Measurements from ENCODE around the gene DUXA.
"Not testable (repeated sequence)": the region's sequence is repeated elsewhere in the genome, so short reads cannot be mapped to it uniquely, and the experiment has no call there.

DUXA gene

GRCh38 chr19:57167385-57167784 lies at the start of gene DUXA:
Gene DUXA, minus strand, starts transcription at chr19:57167485. Its CDS starts 42 bp downstream, at chr19:57167443.
- DNase-seq: no peak

GRCh38 chr19:57212109-57212508 lies 44.8 kb upstream of the DUXA start:
- no peak for DNase-seq

DNA sequence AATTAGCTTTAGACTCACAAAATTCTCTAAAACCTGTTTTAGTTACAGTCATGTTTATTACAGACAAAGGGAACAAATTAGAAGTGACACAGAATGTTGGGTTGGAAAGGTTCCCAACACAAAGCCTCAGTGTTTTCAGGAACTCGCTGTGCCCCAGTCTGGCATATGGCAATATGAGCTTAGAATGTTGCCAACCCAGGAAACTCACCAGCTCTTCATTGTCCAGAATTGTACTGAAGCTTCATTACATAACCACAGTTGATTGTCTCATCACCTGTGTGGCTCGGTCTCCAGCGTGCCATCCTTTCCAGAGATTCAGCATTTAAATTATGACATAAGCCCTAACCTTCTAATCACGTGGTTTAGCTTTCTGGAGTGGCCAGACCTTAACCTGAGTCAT lies 43.1 kb upstream of the DUXA start:
- DNase-seq: no peak

GRCh38 chr19:57202160-57202559 lies 34.9 kb upstream of the DUXA start:
- DNase-seq: no peak

DNA sequence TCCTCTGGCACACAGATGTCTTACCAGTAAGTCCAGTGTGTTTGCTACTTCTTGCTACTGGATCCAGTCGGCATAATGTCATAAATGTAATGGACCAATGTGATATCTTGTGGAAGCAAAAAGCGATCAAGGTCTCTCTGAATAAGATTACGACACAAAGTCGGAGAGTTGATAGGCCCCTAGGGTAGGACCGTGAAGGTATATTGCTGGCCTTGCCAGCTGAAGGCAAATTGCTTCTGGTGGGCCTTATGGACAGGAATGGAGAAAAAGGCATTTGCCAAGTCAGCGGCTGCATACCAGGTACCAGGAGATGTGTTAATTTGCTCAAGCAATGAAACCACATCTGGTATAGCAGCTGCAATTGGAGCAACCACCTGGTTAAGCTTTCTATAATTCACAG lies 30.6 kb upstream of the DUXA start:
- DNase-seq: not testable (repeated sequence)

- no peak for DNase-seq
Observed at GRCh38 chr19:57192993-57193392, 25.7 kb upstream of the DUXA start.

- no peak for DNase-seq
Observed at GRCh38 chr19:57192077-57192420, 24.8 kb upstream of the DUXA start.

- peak; percentile 77 for DNase-seq
Observed at GRCh38 chr19:57191141-57192076, 24.1 kb upstream of the DUXA start, which contains the start of gene ZNF264. Gene ZNF264, plus strand, starts transcription at chr19:57191500. Its CDS starts 414 bp downstream, at chr19:57191914.

DNA sequence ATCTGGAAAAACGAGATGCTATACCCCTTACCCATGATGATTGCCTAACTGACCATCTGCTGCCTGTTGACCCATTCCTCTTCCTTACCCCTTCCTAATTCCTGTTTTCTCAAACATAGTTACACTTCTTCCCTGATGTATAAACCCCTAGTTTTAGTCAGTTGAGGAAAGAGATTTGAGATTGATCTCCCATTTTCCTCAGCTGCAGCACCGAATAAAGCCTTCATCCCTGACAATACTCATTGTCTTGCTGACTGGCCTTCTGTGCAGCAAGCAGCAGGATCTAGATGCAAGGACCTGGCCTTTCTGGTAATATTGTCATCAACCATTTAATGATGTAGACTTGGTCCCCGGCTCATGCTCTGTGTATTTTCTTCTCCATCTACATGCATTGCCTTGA lies 23.0 kb upstream of the DUXA start:
- no peak for DNase-seq

- DNase-seq: no peak
Observed at GRCh38 chr19:57171551-57172081, 4.3 kb upstream of the DUXA start.

GRCh38 chr19:57165846-57166245 lies 1.4 kb downstream of the DUXA start:
- DNase-seq: no peak

DNA sequence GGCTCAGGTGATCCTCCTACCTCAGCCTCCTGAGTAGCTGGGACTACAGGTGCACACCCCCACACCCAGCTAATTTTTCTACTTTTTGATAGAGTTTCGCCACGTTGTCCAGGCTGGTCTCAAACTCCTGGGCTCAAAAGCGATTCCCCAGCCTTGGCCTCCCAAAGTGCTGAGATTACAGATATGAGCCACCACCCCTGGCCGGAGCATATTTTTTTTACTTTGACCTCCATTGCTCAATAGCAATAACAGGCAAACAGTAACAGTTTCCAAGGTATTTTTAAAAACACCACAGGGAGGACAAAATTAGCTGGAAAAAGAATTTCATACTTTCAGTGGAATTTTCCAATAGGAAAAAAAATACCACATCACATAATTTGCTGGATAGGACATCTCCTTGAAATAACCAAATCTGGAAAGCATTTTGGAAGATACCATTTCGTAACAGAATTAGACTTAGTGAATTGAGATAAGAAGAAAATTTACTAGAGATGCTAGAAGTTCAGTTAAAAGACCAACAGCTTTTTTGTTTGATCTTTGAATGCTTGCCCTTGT lies 5.2 kb downstream of the DUXA start:
- DNase-seq: no peak

- DNase-seq: no peak
Observed at GRCh38 chr19:57152921-57153320, 14.4 kb downstream of the DUXA start.

DNA sequence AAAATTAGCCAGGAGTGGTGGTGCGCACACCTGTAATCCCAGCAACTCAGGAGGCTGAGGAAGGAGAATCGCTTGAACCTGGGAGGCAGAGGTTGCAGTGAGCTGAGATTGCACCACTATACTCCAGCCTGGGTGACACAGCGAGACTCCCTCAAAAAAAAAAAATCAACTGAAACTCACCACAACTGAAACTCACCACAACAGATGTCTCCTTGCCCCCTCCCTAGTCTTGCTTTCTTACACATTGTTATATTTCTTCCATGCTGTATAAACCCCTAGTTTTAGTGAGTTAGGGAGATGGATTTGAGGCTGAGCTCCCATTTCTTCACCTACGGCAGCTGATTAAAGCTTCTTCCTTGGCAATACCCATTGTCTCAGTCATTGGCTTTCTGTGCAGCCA lies 25.6 kb downstream of the DUXA start:
- no peak for DNase-seq

GRCh38 chr19:57135797-57136196 lies 31.5 kb downstream of the DUXA start:
- DNase-seq: no peak

DNA sequence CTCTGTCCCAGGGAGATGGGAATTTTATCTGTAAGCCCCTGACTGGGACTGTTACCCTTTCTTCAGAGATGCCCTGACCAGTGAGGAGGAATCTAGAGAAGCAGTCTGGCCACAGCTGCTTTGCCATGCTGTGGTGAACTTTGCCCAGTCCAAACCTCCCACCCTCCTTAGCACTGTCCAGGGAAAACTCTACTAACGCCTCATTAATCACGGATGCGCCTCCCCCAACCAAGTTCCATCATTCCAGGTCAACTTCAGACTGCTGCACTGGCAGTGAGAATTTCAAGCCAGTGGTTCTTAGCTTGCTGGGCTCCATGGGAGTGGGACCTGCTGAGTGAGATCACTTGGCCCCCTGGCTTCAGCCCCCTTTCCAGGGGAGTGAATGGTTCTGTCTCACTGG lies 39.9 kb downstream of the DUXA start:
- not testable (repeated sequence) for DNase-seq

DNA sequence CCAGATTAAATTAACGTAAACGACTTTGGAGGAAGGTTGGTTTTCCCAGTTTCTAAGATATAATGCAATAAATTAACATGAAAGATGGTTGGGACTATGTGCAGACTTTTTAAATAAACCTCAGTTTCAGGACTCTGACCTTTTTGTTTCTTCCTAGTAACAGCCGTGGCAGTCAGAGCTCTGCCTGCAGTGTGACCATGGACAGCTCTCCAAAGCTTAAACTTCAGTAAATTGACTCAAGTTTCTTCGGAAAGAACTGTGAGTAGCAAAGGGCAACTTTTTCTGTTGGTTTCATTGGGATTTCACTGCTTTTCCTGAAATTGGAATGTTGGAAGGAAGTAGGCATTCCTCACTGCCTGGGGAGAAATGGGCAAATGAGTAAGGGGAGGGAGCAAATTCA lies 43.4 kb downstream of the DUXA start:
- DNase-seq: no peak

DNA sequence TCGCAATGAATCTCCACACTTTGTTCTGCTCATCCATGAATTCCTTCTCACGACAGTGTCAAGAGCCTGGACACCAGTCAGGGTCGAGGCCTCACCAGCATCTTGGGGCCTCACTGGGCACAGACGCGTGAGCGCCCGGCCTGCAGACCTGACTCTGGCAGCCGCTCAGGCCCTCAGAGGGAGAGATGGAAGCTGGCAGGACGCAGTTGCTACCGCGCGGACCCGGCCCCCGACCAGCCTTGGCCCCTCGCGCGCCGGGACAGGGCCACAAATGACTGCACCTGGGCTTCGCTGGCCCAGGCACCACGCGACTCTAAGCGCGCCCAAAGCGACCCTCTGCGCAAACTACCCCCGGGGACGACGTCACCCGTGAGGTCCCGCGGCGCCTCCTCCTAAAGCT lies 48.4 kb downstream of the DUXA start:
- no peak for DNase-seq

GRCh38 chr19:57113501-57113900 lies 53.8 kb downstream of the DUXA start:
- DNase-seq: not testable (repeated sequence)

GRCh38 chr19:57111329-57111644 lies 56.0 kb downstream of the DUXA start:
- DNase-seq: no peak

DNA sequence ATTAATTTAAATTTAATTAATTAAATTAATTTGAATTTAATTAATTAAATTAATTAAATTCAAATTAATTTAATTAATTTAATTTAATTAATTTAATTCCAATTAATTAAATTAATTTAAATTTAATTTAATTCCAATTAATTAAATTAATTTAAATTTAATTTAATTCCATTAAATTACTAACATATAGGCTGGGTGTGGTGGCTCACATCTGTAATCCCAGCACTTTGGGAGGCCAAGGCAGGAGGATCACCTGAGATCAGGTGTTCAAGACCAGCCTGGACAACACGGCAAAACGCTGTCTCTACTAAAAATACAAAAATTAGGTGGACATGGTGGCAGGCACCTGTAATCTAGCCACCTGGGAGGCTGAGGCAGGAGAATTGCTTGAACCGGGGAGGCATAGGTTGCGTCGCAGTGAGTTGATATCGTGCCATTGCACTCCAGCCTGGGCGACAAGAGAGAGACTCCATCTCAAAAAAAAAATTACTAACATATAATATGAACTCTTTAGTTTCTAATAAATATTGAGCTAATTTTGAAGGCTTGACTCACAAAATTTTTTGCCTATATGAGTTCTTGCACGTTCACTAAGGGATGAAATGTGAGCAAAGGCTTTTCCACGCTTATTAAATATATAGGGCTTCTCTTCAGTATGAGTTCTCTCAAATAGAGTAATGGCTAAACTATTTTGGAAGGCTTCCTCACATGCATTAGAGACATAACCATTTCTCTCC lies 56.5 kb downstream of the DUXA start:
- no peak for DNase-seq

DNA sequence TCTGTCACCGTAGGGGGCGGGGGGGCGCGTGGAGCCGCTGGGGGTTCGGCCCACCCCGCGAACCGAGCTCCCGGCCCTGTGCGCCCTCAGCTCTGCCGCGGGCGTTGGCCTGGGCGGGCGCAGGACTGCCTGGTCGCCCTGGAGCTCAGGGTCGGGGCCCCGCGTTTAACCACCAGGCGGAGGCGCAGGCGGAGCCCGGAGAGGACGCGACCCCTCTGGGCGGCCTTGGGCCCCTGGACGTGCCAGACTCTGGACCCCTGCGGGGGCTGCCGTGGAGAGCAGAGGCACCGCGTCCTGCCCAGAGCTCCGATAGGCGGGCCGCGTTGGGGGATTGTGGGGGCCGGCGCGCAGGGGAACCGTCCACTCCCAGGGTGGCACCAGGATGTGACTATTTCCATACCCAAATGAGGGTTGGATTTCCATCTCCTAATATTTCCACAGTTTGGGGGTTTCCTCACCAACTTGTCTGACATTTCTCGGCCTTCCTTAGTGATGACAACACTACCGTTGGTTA lies 60.5 kb downstream of the DUXA start:
- no peak for DNase-seq

GRCh38 chr19:57105976-57106721 lies 61.1 kb downstream of the DUXA start:
- no peak for DNase-seq

All from NCI-H1048 (cell line).